ENCODE measurements around the gene NEUROG1.

- peak; percentile 40 to 85 (median 63) for TF ChIP-seq CTCF (IDR thresholded peaks at IDR 0.05)
- TF ChIP-seq POLR2A (IDR thresholded peaks at IDR 0.05) = no peak
These were observed 25.1 kb upstream of the NEUROG1 start for GRCh38 chr5:135560858-135561257.

Measured in thyroid gland (tissue), 4 donors.